ENCODE data around the gene PLPP3. TPM values are rescaled to one million over a fixed set of nuclear protein-coding genes. Genes with fewer than 3 reads are reported as not detected.

The PLPP3 gene
- total and polyA plus RNA-seq, 5 experiments from 2014 or later, result not detected

- Mint-ChIP-seq H3K9me3 (peaks cover 0 to 3% (median 0%) of the 10 kb centered on the region in 9 donors), H3K4me3 (no peak overlapping the region), H3K27me3 (peaks cover 4 to 26% (median 12%) of the 10 kb centered on the region in 5 donors), H3K27ac (no peak overlapping the region), H3K4me1 (peaks cover 0 to 14% (median 0%) of the 10 kb centered on the region in 4 donors), H3K36me3 (no peaks in the 10 kb centered on the region)
- DNase-seq (no peak), ATAC-seq (no peak)
- POLR2A ChIA-PET, result no interaction called here
These were observed 112.8 kb downstream of the PLPP3 start for GRCh38 chr1:56466538-56466937.

GRCh38 chr1:56464294-56464693 is 115.1 kb downstream of the PLPP3 start:
- no peak for ATAC-seq
- peaks cover 1 to 11% (median 5%) of the 10 kb centered on the region in 5 donors for H3K27me3 Mint-ChIP-seq

GRCh38 chr1:56463376-56463775 is 116.0 kb downstream of the PLPP3 start:
- POLR2A ChIA-PET, result no interaction called here

More at GRCh38 chr1:56464294-56464693, 115.1 kb downstream of the PLPP3 start:
- POLR2A ChIA-PET, result no interaction called here
- no peak overlapping the region for H3K27ac Mint-ChIP-seq
- peaks cover 0 to 3% (median 0%) of the 10 kb centered on the region in 9 donors for H3K9me3 Mint-ChIP-seq
- no peaks in the 10 kb centered on the region for H3K36me3 Mint-ChIP-seq
- no peak overlapping the region for H3K4me3 Mint-ChIP-seq
- no peak for DNase-seq
- H3K4me1 Mint-ChIP-seq, result no peaks in the 10 kb centered on the region

GRCh38 chr1:56462209-56462608 is 117.2 kb downstream of the PLPP3 start:
- H3K9me3 Mint-ChIP-seq, result peaks cover 0 to 3% (median 0%) of the 10 kb centered on the region in 9 donors
- H3K27ac Mint-ChIP-seq, result no peak overlapping the region
- DNase-seq, result no peak
- ATAC-seq, result no peak
- H3K4me3 Mint-ChIP-seq, result no peak overlapping the region
- H3K4me1 Mint-ChIP-seq, result no peaks in the 10 kb centered on the region
- POLR2A ChIA-PET, result no interaction called here
- H3K36me3 Mint-ChIP-seq, result no peaks in the 10 kb centered on the region
- peaks cover 0 to 9% (median 5%) of the 10 kb centered on the region in 5 donors for H3K27me3 Mint-ChIP-seq

More at GRCh38 chr1:56463376-56463775, 116.0 kb downstream of the PLPP3 start:
- Mint-ChIP-seq H3K4me1 (no peaks in the 10 kb centered on the region), H3K4me3 (no peak overlapping the region), H3K27ac (no peak overlapping the region), H3K36me3 (no peaks in the 10 kb centered on the region), H3K27me3 (peaks cover 0 to 6% (median 3%) of the 10 kb centered on the region in 5 donors), H3K9me3 (peaks cover 0 to 3% (median 0%) of the 10 kb centered on the region in 9 donors)
- ATAC-seq (no peak), DNase-seq (no peak)

GRCh38 chr1:56461158-56462127 is 117.9 kb downstream of the PLPP3 start:
- ATAC-seq (no peak), DNase-seq (no peak)
- Mint-ChIP-seq H3K4me1 (no peaks in the 10 kb centered on the region), H3K27me3 (peaks cover 0 to 9% (median 5%) of the 10 kb centered on the region in 5 donors), H3K4me3 (no peak overlapping the region), H3K9me3 (peaks cover 0 to 3% (median 0%) of the 10 kb centered on the region in 9 donors), H3K27ac (no peak overlapping the region), H3K36me3 (no peaks in the 10 kb centered on the region)
- POLR2A ChIA-PET, result no interaction called here

GRCh38 chr1:56459260-56459659 is 120.1 kb downstream of the PLPP3 start:
- peaks cover 0 to 5% (median 2%) of the 10 kb centered on the region in 5 donors for H3K27me3 Mint-ChIP-seq
- H3K4me3 Mint-ChIP-seq, result no peak overlapping the region
- H3K9me3 Mint-ChIP-seq, result peaks cover 0 to 2% (median 0%) of the 10 kb centered on the region in 9 donors
- H3K4me1 Mint-ChIP-seq, result no peaks in the 10 kb centered on the region
- no peaks in the 10 kb centered on the region for H3K36me3 Mint-ChIP-seq
- no peak for ATAC-seq
- H3K27ac Mint-ChIP-seq, result no peak overlapping the region
- POLR2A ChIA-PET, result no interaction called here
- no peak for DNase-seq

- peaks cover 0 to 10% (median 2%) of the 10 kb centered on the region in 5 donors for H3K27me3 Mint-ChIP-seq
- H3K27ac Mint-ChIP-seq, result no peak overlapping the region
- peaks cover 0 to 1% (median 0%) of the 10 kb centered on the region in 9 donors for H3K9me3 Mint-ChIP-seq
- no peaks in the 10 kb centered on the region for H3K4me1 Mint-ChIP-seq
- ATAC-seq, result no peak
- no peak overlapping the region for H3K4me3 Mint-ChIP-seq
- POLR2A ChIA-PET, result no interaction called here
- no peaks in the 10 kb centered on the region for H3K36me3 Mint-ChIP-seq
- DNase-seq, result no peak
These were observed 121.5 kb downstream of the PLPP3 start for GRCh38 chr1:56457756-56458375.

- H3K27me3 Mint-ChIP-seq, result peaks cover 0 to 8% (median 2%) of the 10 kb centered on the region in 5 donors
- no peak for DNase-seq
- no peaks in the 10 kb centered on the region for H3K36me3 Mint-ChIP-seq
- no peaks in the 10 kb centered on the region for H3K4me1 Mint-ChIP-seq
- no peak overlapping the region for H3K4me3 Mint-ChIP-seq
- H3K27ac Mint-ChIP-seq, result no peak overlapping the region
- no peak for ATAC-seq
- POLR2A ChIA-PET, result no interaction called here
- peaks cover 0 to 1% (median 0%) of the 10 kb centered on the region in 9 donors for H3K9me3 Mint-ChIP-seq
These were observed 122.8 kb downstream of the PLPP3 start for GRCh38 chr1:56456435-56457101.

- POLR2A ChIA-PET, result no interaction called here
These were observed 125.8 kb downstream of the PLPP3 start for GRCh38 chr1:56453417-56454078.

GRCh38 chr1:56453016-56453415 is 126.3 kb downstream of the PLPP3 start:
- no peaks in the 10 kb centered on the region for H3K4me1 Mint-ChIP-seq
- no peak overlapping the region for H3K4me3 Mint-ChIP-seq
- DNase-seq, result no peak
- peaks cover 0 to 1% (median 0%) of the 10 kb centered on the region in 9 donors for H3K9me3 Mint-ChIP-seq
- H3K36me3 Mint-ChIP-seq, result no peaks in the 10 kb centered on the region
- POLR2A ChIA-PET, result no interaction called here
- ATAC-seq, result no peak
- H3K27ac Mint-ChIP-seq, result no peak overlapping the region
- H3K27me3 Mint-ChIP-seq, result peaks cover 0 to 8% (median 2%) of the 10 kb centered on the region in 5 donors

More at GRCh38 chr1:56453417-56454078, 125.8 kb downstream of the PLPP3 start:
- DNase-seq (no peak), ATAC-seq (no peak)
- Mint-ChIP-seq H3K9me3 (peaks cover 0 to 1% (median 0%) of the 10 kb centered on the region in 9 donors), H3K4me3 (no peak overlapping the region), H3K27me3 (peaks cover 0 to 8% (median 2%) of the 10 kb centered on the region in 5 donors), H3K27ac (no peak overlapping the region), H3K36me3 (no peaks in the 10 kb centered on the region), H3K4me1 (no peaks in the 10 kb centered on the region)

- Mint-ChIP-seq H3K9me3 (peaks cover 0 to 1% (median 0%) of the 10 kb centered on the region in 9 donors), H3K27ac (no peak overlapping the region), H3K36me3 (no peaks in the 10 kb centered on the region), H3K27me3 (peaks cover 0 to 8% (median 2%) of the 10 kb centered on the region in 5 donors), H3K4me1 (no peaks in the 10 kb centered on the region), H3K4me3 (no peak overlapping the region)
- ATAC-seq (no peak), DNase-seq (no peak)
- POLR2A ChIA-PET, result no interaction called here
These were observed 127.0 kb downstream of the PLPP3 start for GRCh38 chr1:56452027-56453011.
